Measurements from ENCODE around the gene MT1M. TPM values are rescaled to one million over a fixed set of nuclear protein-coding genes. Genes with fewer than 3 reads are reported as not detected.
A peak's percentile ranks its signal among the peaks of the same experiment; 100 is the strongest.

The MT1M gene
- total RNA-seq, 1 donor from 2014 or later = 1.2 TPM

GRCh38 chr16:56631197-56631596, 1.3 kb upstream of the MT1M start:
- H3K27me3 Mint-ChIP-seq (ENCODE audit: unreplicated experiment) = peaks cover 25% of the 10 kb centered on the region
- peaks cover 41% of the 10 kb centered on the region for H3K4me1 Mint-ChIP-seq (ENCODE audit: unreplicated experiment)
- no peak for DNase-seq (ENCODE audit: extremely low spot score, unreplicated experiment)
- TF ChIP-seq CTCF (IDR thresholded peaks at IDR 0.05) = no peak
- H3K27ac Mint-ChIP-seq (ENCODE audit: unreplicated experiment) = no peak overlapping the region
- H3K9me3 Mint-ChIP-seq (ENCODE audit: unreplicated experiment) = no peaks in the 10 kb centered on the region
- no peak overlapping the region for H3K4me3 Mint-ChIP-seq (ENCODE audit: unreplicated experiment)
- no peaks in the 10 kb centered on the region for H3K36me3 Mint-ChIP-seq (ENCODE audit: unreplicated experiment)

- no peak for TF ChIP-seq CTCF (IDR thresholded peaks at IDR 0.05)
- Mint-ChIP-seq H3K27ac (ENCODE audit: unreplicated experiment) (peak overlapping the region; percentile 15), H3K4me1 (ENCODE audit: unreplicated experiment) (peaks cover 35% of the 10 kb centered on the region), H3K27me3 (ENCODE audit: unreplicated experiment) (peaks cover 31% of the 10 kb centered on the region), H3K4me3 (ENCODE audit: unreplicated experiment) (peak overlapping the region; percentile 79), H3K36me3 (ENCODE audit: unreplicated experiment) (no peaks in the 10 kb centered on the region), H3K9me3 (ENCODE audit: unreplicated experiment) (no peaks in the 10 kb centered on the region)
- DNase-seq (ENCODE audit: extremely low spot score, unreplicated experiment) = no peak
Observed at GRCh38 chr16:56631832-56632155, 665 bp upstream of the MT1M start.

- H3K4me3 Mint-ChIP-seq (ENCODE audit: unreplicated experiment) = peak overlapping the region; percentile 79
- H3K27me3 Mint-ChIP-seq (ENCODE audit: unreplicated experiment) = peaks cover 42% of the 10 kb centered on the region
- H3K4me1 Mint-ChIP-seq (ENCODE audit: unreplicated experiment) = peaks cover 31% of the 10 kb centered on the region
- no peaks in the 10 kb centered on the region for H3K9me3 Mint-ChIP-seq (ENCODE audit: unreplicated experiment)
- no peak for DNase-seq (ENCODE audit: extremely low spot score, unreplicated experiment)
- no peak overlapping the region for H3K27ac Mint-ChIP-seq (ENCODE audit: unreplicated experiment)
- H3K36me3 Mint-ChIP-seq (ENCODE audit: unreplicated experiment) = peaks cover 3% of the 10 kb centered on the region
- no peak for TF ChIP-seq CTCF (IDR thresholded peaks at IDR 0.05)
Observed at GRCh38 chr16:56632848-56633365, 448 bp downstream of the MT1M start.

GRCh38 chr16:56633535-56633934, 1.1 kb downstream of the MT1M start:
- TF ChIP-seq CTCF (IDR thresholded peaks at IDR 0.05) = no peak
- Mint-ChIP-seq H3K9me3 (ENCODE audit: unreplicated experiment) (no peaks in the 10 kb centered on the region), H3K4me3 (ENCODE audit: unreplicated experiment) (no peak overlapping the region), H3K4me1 (ENCODE audit: unreplicated experiment) (peaks cover 34% of the 10 kb centered on the region), H3K27me3 (ENCODE audit: unreplicated experiment) (peaks cover 44% of the 10 kb centered on the region), H3K27ac (ENCODE audit: unreplicated experiment) (no peak overlapping the region), H3K36me3 (ENCODE audit: unreplicated experiment) (peaks cover 3% of the 10 kb centered on the region)
- no peak for DNase-seq (ENCODE audit: extremely low spot score, unreplicated experiment)

GRCh38 chr16:56634715-56635440, 2.4 kb downstream of the MT1M start:
- Mint-ChIP-seq H3K27ac (ENCODE audit: unreplicated experiment) (no peak overlapping the region), H3K4me1 (ENCODE audit: unreplicated experiment) (peaks cover 33% of the 10 kb centered on the region), H3K9me3 (ENCODE audit: unreplicated experiment) (no peaks in the 10 kb centered on the region), H3K4me3 (ENCODE audit: unreplicated experiment) (peak overlapping the region; percentile 72), H3K36me3 (ENCODE audit: unreplicated experiment) (peaks cover 3% of the 10 kb centered on the region), H3K27me3 (ENCODE audit: unreplicated experiment) (peaks cover 45% of the 10 kb centered on the region)
- no peak for DNase-seq (ENCODE audit: extremely low spot score, unreplicated experiment)
- TF ChIP-seq CTCF (IDR thresholded peaks at IDR 0.05) = no peak

All from osteocyte (in vitro differentiated cells).